NCI-H446 treated with DMSO at 0.1 percent for 48 hours (cell line): ENCODE results near the gene STMND1.
A peak's percentile ranks its signal among the peaks of the same experiment; 100 is the strongest.

ENCODE experiments used
- DNase-seq: peaks from one replicate; lab custom pipeline; 2025; lab: John Stamatoyannopoulos, UW

The STMND1 gene

GRCh38 chr6:17098538-17098937, 3.3 kb upstream of the STMND1 start:
- DNase-seq: no peak

GRCh38 chr6:17099401-17100059, 2.3 kb upstream of the STMND1 start:
- DNase-seq: no peak

GRCh38 chr6:17100806-17101205, 1.0 kb upstream of the STMND1 start:
- DNase-seq: no peak

- DNase-seq: no peak
These were observed 514 bp downstream of the STMND1 start for GRCh38 chr6:17102258-17102870.

- no peak for DNase-seq
These were observed 1.9 kb downstream of the STMND1 start for GRCh38 chr6:17103715-17104114.

- DNase-seq: no peak
These were observed 6.0 kb downstream of the STMND1 start for GRCh38 chr6:17107863-17108262.

GRCh38 chr6:17115251-17116116, 13.6 kb downstream of the STMND1 start:
- no peak for DNase-seq

- no peak for DNase-seq
These were observed 14.2 kb downstream of the STMND1 start for GRCh38 chr6:17116117-17116440.

- no peak for DNase-seq
These were observed 18.2 kb downstream of the STMND1 start for GRCh38 chr6:17120019-17120418.

GRCh38 chr6:17125407-17125806, 23.6 kb downstream of the STMND1 start:
- DNase-seq: no peak

- no peak for DNase-seq
These were observed 28.9 kb downstream of the STMND1 start for GRCh38 chr6:17130786-17131185.

GRCh38 chr6:17132967-17133366, 31.1 kb downstream of the STMND1 start:
- no peak for DNase-seq

- no peak for DNase-seq
These were observed 36.2 kb downstream of the STMND1 start for GRCh38 chr6:17138033-17138432.

GRCh38 chr6:17144016-17144415, 42.2 kb downstream of the STMND1 start:
- DNase-seq: no peak

- no peak for DNase-seq
These were observed 47.7 kb downstream of the STMND1 start for GRCh38 chr6:17149571-17149970.

GRCh38 chr6:17150096-17150495, 48.2 kb downstream of the STMND1 start:
- no peak for DNase-seq

GRCh38 chr6:17151888-17152287, 50.0 kb downstream of the STMND1 start:
- no peak for DNase-seq

GRCh38 chr6:17152703-17153102, 50.9 kb downstream of the STMND1 start:
- DNase-seq: no peak

GRCh38 chr6:17156112-17156921, 54.5 kb downstream of the STMND1 start:
- DNase-seq: peak; percentile 74

GRCh38 chr6:17156966-17157365, 55.1 kb downstream of the STMND1 start:
- no peak for DNase-seq

- no peak for DNase-seq
These were observed 55.8 kb downstream of the STMND1 start for GRCh38 chr6:17157617-17158016.

- no peak for DNase-seq
These were observed 57.4 kb downstream of the STMND1 start for GRCh38 chr6:17159240-17159639.
